ENCODE measurements around the gene RARB. TPM values are rescaled to one million over a fixed set of nuclear protein-coding genes. Genes with fewer than 3 reads are reported as not detected.

The RARB gene
- total and polyA plus RNA-seq, 9 donors = 12.0 to 23.2 (median 16.1) TPM

DNA sequence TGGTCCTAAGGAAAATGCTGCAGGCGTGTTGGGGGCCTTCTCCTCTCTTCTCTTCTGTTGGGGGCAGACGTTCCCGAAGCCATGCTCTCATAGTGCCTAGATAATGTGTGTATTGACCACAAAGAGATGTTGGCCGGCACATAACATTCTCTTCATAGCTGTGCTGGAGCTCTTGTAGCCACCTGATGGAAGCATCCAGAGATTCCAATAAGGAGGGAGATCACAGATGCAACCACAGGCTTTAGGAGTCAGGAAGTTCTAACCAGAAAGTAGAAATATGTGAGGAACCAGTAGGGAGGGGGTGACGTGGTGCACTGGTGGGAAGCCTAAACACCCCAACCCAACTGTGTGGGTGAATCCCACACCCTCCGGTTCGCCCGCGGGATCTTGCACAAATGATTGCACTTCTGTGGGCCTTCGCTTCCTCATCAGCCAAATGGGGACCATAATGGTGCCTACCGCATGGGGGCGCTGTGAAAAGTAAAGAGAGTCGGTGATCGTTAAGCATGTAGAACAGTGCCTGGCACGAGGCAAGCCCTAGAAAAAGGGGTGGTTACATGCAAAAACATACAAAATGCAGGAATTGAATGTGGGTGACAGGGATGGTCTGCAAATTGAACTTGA lies 148.9 kb downstream of the RARB start:
- no peak for DNase-seq
- H3K27me3 ChIP-seq (ENCODE audit: control insufficient read depth, insufficient read depth, low read length) = no peaks in the 10 kb centered on the region
- H3K4me3 ChIP-seq (ENCODE audit: low read length) = no peak overlapping the region
- H3K36me3 ChIP-seq (ENCODE audit: control insufficient read depth, insufficient read depth, low read length) = peaks cover 10% of the 10 kb centered on the region
- 76% methylated on average over 9 of the region's 15 CpGs for WGBS (ENCODE audit: insufficient coverage)
- peaks cover 21% of the 10 kb centered on the region for H3K4me1 ChIP-seq (ENCODE audit: control insufficient read depth, insufficient read depth, low read length)
- no peak overlapping the region for H3K27ac ChIP-seq (ENCODE audit: low read length)
- peaks cover 3% of the 10 kb centered on the region for H3K9me3 ChIP-seq (replicated peaks; ENCODE audit: control insufficient read depth, low read depth, low read length)

DNA sequence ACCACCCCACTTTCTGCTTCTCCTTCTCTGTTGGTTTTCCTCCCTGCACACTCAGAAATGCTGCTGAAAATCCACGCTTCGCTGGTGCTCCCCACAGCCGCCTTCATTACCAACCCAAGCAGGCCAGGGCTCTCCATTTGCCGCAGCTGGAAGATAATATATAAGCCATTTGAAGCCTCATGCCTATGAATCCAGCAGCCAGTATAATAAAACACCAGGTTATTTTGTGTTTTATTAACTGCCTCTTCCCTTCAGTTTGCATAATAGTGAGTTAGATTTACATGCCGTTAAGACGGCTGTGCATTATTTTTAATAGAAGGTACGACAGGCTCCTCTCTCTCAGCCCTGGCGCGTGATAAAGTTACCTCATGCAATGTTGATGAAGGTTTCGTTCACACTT lies 150.0 kb downstream of the RARB start:
- Histone ChIP-seq H3K36me3 (ENCODE audit: control insufficient read depth, insufficient read depth, low read length) (peaks cover 14% of the 10 kb centered on the region), H3K9me3 (replicated peaks; ENCODE audit: control insufficient read depth, low read depth, low read length) (peaks cover 3% of the 10 kb centered on the region)
- no CpG with 5 or more reads among the region's 10 CpGs for WGBS (ENCODE audit: insufficient coverage)

DNA sequence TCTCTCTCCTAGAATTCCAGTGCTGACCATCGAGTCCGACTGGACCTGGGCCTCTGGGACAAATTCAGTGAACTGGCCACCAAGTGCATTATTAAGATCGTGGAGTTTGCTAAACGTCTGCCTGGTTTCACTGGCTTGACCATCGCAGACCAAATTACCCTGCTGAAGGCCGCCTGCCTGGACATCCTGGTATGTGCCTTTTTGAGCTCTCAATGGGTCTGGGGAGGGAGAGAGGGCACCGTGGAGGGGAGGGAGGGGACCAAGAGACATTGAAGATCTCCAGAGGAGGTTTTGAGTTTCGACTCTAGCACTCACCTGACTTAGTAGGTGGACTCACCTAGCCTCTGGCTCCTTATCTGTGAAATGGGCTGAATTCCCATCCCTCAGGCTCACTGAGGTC lies 152.5 kb downstream of the RARB start:
- Histone ChIP-seq H3K27ac (ENCODE audit: low read length) (no peak overlapping the region), H3K4me1 (ENCODE audit: control insufficient read depth, insufficient read depth, low read length) (peaks cover 5% of the 10 kb centered on the region), H3K9me3 (replicated peaks; ENCODE audit: control insufficient read depth, low read depth, low read length) (peaks cover 3% of the 10 kb centered on the region), H3K27me3 (ENCODE audit: control insufficient read depth, insufficient read depth, low read length) (no peaks in the 10 kb centered on the region), H3K36me3 (ENCODE audit: control insufficient read depth, insufficient read depth, low read length) (peaks cover 17% of the 10 kb centered on the region), H3K4me3 (ENCODE audit: low read length) (no peak overlapping the region)
- no peak for DNase-seq
- WGBS (ENCODE audit: insufficient coverage) = 72% methylated on average over 6 of the region's 8 CpGs

More for the DNA sequence above, 150.0 kb downstream of the RARB start:
- Histone ChIP-seq H3K27ac (ENCODE audit: low read length) (no peak overlapping the region), H3K4me3 (ENCODE audit: low read length) (no peak overlapping the region), H3K4me1 (ENCODE audit: control insufficient read depth, insufficient read depth, low read length) (peaks cover 14% of the 10 kb centered on the region), H3K27me3 (ENCODE audit: control insufficient read depth, insufficient read depth, low read length) (no peaks in the 10 kb centered on the region)
- no peak for DNase-seq

DNA sequence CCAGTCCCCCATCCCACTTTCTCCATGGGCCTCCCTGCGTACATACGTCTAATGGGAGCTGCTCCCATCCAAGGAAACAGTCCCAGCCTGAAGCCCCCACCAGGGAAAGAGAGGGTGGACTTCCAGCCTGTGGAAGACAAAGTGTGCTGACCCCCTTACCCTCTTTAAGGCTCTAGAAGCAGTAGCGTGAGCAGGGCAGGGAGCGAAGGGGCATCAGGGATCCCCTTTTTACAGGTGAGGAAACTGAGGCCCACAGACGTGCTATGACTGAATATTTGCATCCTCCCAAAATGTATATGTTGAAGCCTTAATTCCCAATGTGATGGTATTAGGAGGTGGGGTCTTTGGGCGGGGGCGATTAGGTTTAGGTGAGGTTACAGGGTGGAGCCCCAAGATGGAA lies 153.3 kb downstream of the RARB start:
- 100% methylated on average over 1 of the region's 7 CpGs for WGBS (ENCODE audit: insufficient coverage)
- Histone ChIP-seq H3K27me3 (ENCODE audit: control insufficient read depth, insufficient read depth, low read length) (no peaks in the 10 kb centered on the region), H3K9me3 (replicated peaks; ENCODE audit: control insufficient read depth, low read depth, low read length) (peaks cover 3% of the 10 kb centered on the region), H3K4me1 (ENCODE audit: control insufficient read depth, insufficient read depth, low read length) (peaks cover 4% of the 10 kb centered on the region), H3K36me3 (ENCODE audit: control insufficient read depth, insufficient read depth, low read length) (peaks cover 17% of the 10 kb centered on the region), H3K27ac (ENCODE audit: low read length) (no peak overlapping the region), H3K4me3 (ENCODE audit: low read length) (no peak overlapping the region)
- DNase-seq = no peak

DNA sequence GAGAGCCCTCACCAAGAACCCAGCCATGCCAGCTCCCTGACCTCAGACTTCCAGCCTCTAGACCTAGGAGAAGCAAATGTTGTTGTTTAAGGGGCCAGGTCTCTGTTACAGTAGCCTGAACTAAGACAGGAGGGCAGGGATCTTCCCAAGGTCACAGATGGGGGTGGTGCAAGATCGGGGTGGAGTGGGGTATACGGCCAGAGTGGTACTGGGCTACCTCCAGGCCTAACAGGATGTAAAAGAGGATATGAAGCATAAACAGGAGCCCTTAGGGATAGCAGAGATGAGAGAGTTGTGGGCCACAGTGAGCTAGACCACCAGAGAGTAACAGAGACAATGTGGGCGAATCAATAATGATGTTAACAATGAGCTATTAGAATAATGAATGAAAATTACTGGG lies 153.8 kb downstream of the RARB start:
- no peak overlapping the region for H3K4me3 ChIP-seq (ENCODE audit: low read length)
- no peak overlapping the region for H3K27ac ChIP-seq (ENCODE audit: low read length)
- WGBS (ENCODE audit: insufficient coverage) = 96% methylated on average over 2 of the region's 3 CpGs
- no peak for DNase-seq
- H3K27me3 ChIP-seq (ENCODE audit: control insufficient read depth, insufficient read depth, low read length) = no peaks in the 10 kb centered on the region
- H3K4me1 ChIP-seq (ENCODE audit: control insufficient read depth, insufficient read depth, low read length) = peaks cover under 1% of the 10 kb centered on the region
- H3K36me3 ChIP-seq (ENCODE audit: control insufficient read depth, insufficient read depth, low read length) = peaks cover 17% of the 10 kb centered on the region
- peaks cover 3% of the 10 kb centered on the region for H3K9me3 ChIP-seq (replicated peaks; ENCODE audit: control insufficient read depth, low read depth, low read length)

DNA sequence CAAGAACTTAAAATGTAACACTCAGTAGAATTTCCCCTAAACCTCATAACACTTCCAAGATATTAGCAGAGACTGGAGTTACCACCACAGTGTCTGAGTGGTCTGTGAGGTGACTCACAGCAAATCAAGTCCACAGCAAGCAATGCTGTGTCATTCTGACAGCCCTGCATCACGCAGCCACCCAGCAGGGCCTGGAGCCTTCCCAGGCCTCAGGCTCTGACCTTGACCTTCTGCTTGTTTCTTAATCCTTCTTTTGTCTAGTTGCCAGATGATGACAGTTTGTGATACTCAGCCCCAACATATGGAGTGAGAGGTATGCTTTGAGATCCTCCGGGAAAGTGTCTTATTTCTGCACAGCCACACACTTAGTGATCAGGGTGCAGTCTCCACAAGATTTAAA lies 154.2 kb downstream of the RARB start:
- WGBS (ENCODE audit: insufficient coverage) = 57% methylated on average over 1 of the region's 2 CpGs
- peaks cover 17% of the 10 kb centered on the region for H3K36me3 ChIP-seq (ENCODE audit: control insufficient read depth, insufficient read depth, low read length)
- H3K9me3 ChIP-seq (replicated peaks; ENCODE audit: control insufficient read depth, low read depth, low read length) = peaks cover 3% of the 10 kb centered on the region
- H3K27me3 ChIP-seq (ENCODE audit: control insufficient read depth, insufficient read depth, low read length) = no peaks in the 10 kb centered on the region
- H3K4me3 ChIP-seq (ENCODE audit: low read length) = no peak overlapping the region
- H3K27ac ChIP-seq (ENCODE audit: low read length) = no peak overlapping the region
- H3K4me1 ChIP-seq (ENCODE audit: control insufficient read depth, insufficient read depth, low read length) = no peaks in the 10 kb centered on the region
- no peak for DNase-seq

DNA sequence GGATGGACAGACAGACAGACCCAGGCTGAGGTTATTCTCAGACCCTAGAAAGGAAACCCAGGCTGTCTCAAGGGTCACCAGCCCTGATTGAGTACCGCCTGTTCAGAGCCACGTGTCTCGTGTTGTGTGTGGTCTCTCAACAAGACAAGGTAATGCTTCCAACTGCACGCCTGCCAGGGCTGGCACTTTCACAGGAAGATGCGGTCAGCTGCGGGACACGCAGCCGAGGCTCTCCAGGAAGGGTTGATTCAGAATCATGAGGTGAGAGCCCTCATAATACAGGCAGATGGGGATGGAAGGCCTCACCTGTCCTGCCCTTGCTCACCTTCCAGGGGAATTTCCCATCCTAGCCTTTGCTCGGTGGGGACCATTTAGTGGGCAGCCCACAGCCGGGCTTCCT lies 155.3 kb downstream of the RARB start:
- WGBS (ENCODE audit: insufficient coverage) = 78% methylated on average over 5 of the region's 10 CpGs
- Histone ChIP-seq H3K27me3 (ENCODE audit: control insufficient read depth, insufficient read depth, low read length) (no peaks in the 10 kb centered on the region), H3K4me1 (ENCODE audit: control insufficient read depth, insufficient read depth, low read length) (no peaks in the 10 kb centered on the region), H3K36me3 (ENCODE audit: control insufficient read depth, insufficient read depth, low read length) (peaks cover 17% of the 10 kb centered on the region), H3K9me3 (replicated peaks; ENCODE audit: control insufficient read depth, low read depth, low read length) (peaks cover 3% of the 10 kb centered on the region), H3K27ac (ENCODE audit: low read length) (no peak overlapping the region), H3K4me3 (ENCODE audit: low read length) (no peak overlapping the region)
- no peak for DNase-seq

DNA sequence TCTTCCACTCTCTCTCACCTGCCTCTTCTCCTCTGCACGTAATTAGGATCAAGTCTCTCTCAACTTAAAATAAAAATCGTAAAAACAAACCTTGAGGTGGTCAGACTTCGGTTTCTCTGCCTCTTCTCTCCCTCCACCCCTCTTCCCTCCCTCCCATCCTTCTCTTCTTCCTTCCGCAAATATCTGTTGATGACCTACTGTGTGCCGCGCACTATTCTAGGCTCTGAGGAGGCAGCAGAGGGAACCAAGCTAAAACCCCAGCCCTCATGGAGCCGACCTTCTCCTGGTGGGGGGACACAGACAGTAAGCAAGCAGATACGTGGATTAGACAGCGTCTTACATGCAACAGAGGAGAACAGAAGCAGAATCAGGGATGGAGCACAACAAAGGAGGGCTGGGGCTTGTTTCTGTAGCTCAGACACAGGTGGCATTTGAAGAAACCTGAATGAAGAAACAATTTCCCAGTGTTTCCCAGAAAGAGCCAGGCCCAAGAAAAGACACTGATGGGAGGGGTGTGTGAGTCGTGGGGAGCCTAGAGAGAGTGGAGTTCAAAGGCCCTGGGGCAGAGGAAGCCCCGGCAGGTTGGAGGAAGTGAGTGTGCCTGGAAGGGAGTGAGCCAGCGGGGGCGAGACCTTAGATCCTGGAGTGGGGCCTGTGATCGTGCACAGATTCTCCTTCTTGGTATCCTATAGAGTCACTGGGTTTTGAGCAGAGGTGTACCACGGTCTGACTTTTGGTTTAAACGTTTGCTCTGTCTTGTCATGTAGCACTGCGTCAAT lies 156.1 kb downstream of the RARB start:
- WGBS (ENCODE audit: insufficient coverage) = 79% methylated on average over 16 of the region's 17 CpGs
- Histone ChIP-seq H3K27me3 (ENCODE audit: control insufficient read depth, insufficient read depth, low read length) (no peaks in the 10 kb centered on the region), H3K36me3 (ENCODE audit: control insufficient read depth, insufficient read depth, low read length) (peaks cover 17% of the 10 kb centered on the region), H3K27ac (ENCODE audit: low read length) (no peak overlapping the region), H3K4me1 (ENCODE audit: control insufficient read depth, insufficient read depth, low read length) (no peaks in the 10 kb centered on the region), H3K4me3 (ENCODE audit: low read length) (no peak overlapping the region), H3K9me3 (replicated peaks; ENCODE audit: control insufficient read depth, low read depth, low read length) (peaks cover 3% of the 10 kb centered on the region)
- no peak for DNase-seq

DNA sequence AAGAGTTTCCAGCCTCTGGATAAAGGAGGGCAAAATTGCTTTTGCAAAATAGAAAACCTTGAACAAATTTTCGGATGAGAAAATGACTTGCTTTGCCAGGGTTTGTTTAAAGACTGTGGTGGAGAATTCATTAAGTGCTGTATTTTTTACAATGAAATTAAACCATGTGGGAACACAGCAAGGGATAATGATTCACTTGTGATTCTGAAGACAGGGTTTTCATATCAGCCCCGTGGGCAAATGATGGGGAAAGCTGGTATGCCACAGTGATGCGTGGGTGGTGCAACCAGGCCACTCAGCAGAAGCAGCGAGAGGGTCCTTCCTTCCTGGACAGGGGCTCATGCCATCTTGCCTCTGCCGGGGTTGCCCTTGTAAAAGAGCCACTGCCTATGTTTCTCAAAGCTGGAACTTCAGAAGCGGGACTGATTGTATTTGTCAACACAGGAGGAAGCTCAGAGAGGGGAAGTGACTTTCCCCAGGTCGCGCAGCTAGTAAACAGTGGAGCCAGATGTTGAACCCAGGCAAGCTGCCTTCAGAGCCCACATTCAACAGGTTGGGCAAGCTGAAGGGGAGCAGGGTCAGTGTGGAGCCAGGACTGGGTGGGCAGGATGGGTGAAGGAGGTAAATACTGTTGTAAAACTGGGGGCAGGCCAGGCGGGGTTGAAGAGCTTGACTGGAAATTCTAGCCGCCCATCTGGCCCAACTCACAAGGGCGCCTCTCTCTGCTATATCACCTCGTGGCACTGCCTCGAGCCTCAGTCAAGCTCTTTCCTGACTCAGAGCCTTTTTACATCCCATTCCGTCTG lies 157.5 kb downstream of the RARB start:
- H3K27me3 ChIP-seq (ENCODE audit: control insufficient read depth, insufficient read depth, low read length) = no peaks in the 10 kb centered on the region
- no peak overlapping the region for H3K4me3 ChIP-seq (ENCODE audit: low read length)
- WGBS (ENCODE audit: insufficient coverage) = 85% methylated on average over 12 of the region's 14 CpGs
- peaks cover 3% of the 10 kb centered on the region for H3K9me3 ChIP-seq (replicated peaks; ENCODE audit: control insufficient read depth, low read depth, low read length)
- no peaks in the 10 kb centered on the region for H3K4me1 ChIP-seq (ENCODE audit: control insufficient read depth, insufficient read depth, low read length)
- H3K36me3 ChIP-seq (ENCODE audit: control insufficient read depth, insufficient read depth, low read length) = peaks cover 17% of the 10 kb centered on the region
- H3K27ac ChIP-seq (ENCODE audit: low read length) = no peak overlapping the region
- no peak for DNase-seq

DNA sequence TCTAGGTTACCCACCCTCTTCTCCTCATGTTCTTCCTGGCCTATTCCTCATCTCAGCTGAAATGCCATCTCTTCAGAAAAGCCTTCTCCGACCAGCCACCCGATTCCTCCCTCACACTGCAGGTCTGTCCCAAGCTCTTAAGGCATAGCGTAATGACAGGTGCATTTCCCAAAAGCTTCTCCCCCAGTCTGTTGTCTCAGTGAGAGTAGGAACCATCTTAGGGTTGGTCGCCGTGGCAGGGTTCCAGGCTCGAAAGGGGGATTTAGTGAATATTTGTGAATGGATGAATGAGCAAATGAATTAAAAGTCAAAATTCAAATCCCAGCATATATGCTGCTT lies 158.1 kb downstream of the RARB start:
- Histone ChIP-seq H3K27me3 (ENCODE audit: control insufficient read depth, insufficient read depth, low read length) (no peaks in the 10 kb centered on the region), H3K9me3 (replicated peaks; ENCODE audit: control insufficient read depth, low read depth, low read length) (peaks cover 3% of the 10 kb centered on the region), H3K36me3 (ENCODE audit: control insufficient read depth, insufficient read depth, low read length) (peaks cover 16% of the 10 kb centered on the region), H3K27ac (ENCODE audit: low read length) (no peak overlapping the region), H3K4me3 (ENCODE audit: low read length) (no peak overlapping the region), H3K4me1 (ENCODE audit: control insufficient read depth, insufficient read depth, low read length) (no peaks in the 10 kb centered on the region)
- WGBS (ENCODE audit: insufficient coverage) = no CpG with 5 or more reads among the region's 6 CpGs
- no peak for DNase-seq
